Measurements from ENCODE around the gene PRR15L.
A peak's percentile ranks its signal among the peaks of the same experiment; 100 is the strongest.
"Not testable (repeated sequence)": the region's sequence is repeated elsewhere in the genome, so short reads cannot be mapped to it uniquely, and the experiment has no call there.

The PRR15L gene

GRCh38 chr17:47929218-47930000 lies 28.3 kb downstream of the PRR15L start:
- no peak for DNase-seq

DNA sequence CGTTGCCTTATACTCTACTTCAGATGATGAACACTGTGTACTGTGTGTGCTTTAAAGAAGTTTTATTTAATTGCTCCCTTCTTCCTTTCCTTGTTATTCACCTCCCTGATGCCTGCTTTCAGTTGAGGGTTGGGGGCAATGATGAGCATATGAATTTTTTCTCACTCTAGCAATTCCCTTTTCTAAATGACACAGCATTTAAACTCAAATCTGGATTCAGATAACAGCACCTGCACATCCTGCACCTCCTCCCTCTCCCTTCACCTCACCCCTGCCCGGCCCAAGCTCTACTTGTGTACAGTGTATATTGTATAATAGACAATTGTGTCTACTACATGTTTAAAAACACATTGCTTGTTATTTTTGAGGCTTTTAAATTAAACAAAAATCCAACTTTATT lies 29.3 kb downstream of the PRR15L start:
- no peak for DNase-seq

- no peak for DNase-seq
These were observed 29.8 kb downstream of the PRR15L start for GRCh38 chr17:47927821-47928400.

DNA sequence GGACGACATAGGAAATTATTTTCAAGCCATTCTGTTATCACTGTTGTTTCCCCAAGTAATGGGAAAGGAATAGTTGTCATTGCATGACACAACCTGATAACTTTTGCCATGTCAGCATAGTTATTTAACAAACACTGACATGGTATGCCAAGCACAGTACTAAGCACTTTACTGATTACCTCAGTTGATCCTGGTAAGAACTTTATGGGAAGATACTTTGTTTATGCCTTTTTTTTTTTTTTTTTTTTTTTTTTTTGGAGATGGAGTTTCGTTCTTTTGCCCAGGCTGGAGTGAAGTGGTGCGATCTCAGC lies 32.0 kb downstream of the PRR15L start:
- no peak for DNase-seq

DNA sequence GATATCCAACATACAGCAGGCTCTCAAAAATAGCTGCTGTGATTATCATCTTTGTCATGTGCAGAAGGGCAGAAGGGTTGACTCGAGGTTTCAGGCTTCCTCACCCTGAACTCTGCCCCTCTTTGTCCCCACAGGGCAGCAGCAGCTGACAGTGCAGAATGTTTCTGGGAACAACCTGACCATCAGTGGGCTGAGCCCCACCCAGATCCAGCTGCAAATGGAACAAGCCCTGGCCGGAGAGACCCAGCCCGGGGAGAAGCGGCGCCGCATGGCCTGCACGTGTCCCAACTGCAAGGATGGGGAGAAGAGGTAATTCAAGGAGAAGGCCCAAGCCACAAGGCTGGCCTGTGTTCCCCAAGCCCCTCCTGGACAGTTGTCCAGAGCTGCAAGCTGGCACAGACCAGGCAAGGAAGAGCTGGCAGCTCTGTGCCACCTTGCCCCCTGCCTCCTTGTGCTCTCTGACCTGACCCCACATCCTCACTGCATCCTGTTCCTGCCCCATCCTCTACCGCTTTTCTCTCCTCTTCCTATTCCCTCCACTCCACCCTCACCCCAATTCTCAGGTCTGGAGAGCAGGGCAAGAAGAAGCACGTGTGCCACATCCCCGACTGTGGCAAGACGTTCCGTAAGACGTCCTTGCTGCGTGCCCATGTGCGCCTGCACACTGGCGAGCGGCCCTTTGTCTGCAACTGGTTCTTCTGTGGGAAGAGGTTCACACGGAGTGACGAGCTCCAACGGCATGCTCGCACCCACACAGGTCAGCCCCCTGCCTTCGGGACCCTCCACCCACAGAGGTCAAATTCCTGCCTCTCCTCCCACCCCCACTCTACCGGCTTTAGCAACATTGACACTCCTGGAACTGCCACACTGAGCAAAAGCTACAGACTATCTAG lies 32.7 kb downstream of the PRR15L start:
- DNase-seq, result no peak

DNA sequence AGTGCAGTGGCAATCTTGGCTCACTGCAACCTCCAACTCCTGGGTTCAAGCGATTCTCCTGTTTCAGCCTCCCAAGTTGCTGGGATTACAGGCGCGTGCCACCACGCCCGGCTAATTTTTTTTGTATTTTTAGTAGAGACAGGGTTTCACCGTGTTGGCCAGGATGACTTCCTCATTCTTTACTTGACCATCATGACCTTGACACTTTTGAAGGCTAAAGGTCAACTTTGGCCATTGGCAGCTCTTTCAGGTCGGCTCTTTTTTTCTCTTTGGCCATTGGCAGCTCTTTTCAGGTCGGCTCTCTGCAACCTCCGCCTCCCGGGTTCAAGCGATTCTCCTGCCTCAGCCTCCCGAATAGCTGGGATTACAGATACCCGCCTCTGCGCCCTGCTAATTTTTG lies 37.8 kb downstream of the PRR15L start:
- DNase-seq, result not testable (repeated sequence)

GRCh38 chr17:47918991-47919390 lies 38.7 kb downstream of the PRR15L start:
- DNase-seq, result no peak

- DNase-seq, result no peak
These were observed 39.7 kb downstream of the PRR15L start for GRCh38 chr17:47918006-47918405.

DNA sequence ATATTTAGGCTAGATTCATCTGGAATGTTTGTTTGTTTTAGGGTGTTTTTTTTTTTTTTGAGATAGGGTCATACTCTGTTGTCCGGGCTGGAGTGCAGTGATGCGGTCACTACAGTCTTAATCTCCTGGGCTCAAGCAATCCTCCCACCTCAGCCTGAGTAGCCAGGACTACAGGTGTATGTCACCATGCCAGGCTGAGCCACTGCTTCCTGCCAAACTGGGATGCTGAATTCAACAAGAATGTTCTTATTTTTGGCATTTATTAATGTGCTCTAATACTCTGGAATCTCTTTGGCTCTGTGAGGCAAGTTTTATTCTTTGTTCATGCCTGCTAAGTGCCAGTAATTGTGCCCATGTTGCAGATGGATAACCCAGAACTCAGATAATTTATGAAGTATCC lies 40.1 kb downstream of the PRR15L start:
- DNase-seq, result no peak

GRCh38 chr17:47916489-47917208 lies 41.0 kb downstream of the PRR15L start:
- no peak for DNase-seq

GRCh38 chr17:47915776-47916398 lies 41.8 kb downstream of the PRR15L start:
- DNase-seq, result no peak

GRCh38 chr17:47914306-47914948 lies 43.3 kb downstream of the PRR15L start:
- DNase-seq, result no peak

- no peak for DNase-seq
These were observed 44.6 kb downstream of the PRR15L start for GRCh38 chr17:47913050-47913449.

GRCh38 chr17:47907932-47908562 lies 49.6 kb downstream of the PRR15L start:
- no peak for DNase-seq

DNA sequence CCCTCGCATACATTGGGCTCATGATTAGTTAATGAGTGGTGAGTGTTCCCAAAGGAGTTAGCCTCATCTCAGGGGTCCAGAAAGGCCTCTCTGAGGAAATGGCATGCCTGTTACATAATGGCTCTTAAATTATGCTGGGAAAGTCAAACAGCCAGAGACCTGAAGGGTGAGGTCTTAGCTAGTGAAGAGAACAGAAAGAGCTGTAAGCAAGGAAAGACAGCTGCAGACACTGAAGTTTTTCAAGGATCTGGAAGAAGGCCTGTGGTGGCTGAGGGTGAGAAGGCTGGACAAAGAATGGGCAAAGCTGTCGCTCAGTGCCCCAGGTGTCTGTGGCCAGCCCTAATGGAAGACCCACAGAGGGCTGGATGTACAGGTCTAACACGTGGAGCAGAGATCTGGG lies 51.2 kb downstream of the PRR15L start:
- DNase-seq, result no peak

DNA sequence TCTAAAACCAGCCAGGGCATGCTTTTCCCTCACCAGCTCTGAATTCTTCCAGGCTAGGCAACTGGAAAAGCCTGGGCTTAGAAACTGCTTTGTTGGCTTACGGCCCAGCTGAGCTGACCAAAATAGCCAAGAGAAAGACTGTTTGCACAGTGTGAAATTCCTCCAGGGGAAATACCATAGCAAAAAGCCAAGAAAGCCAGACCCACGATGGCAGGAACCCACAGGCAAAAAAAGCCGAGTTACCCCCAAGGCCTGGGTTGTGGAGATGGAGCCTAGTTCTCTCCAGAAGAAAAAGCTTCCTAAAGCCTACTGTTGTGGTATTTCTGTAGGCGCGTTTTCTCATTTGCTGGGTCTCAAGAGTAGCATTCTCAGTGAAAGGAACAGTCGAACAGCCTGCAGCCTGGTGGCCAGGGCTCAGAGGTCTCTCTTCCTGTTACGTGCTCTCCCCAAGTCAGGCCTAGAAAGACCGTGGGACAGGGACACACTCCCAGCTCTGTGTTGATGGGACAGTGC lies 52.4 kb downstream of the PRR15L start:
- DNase-seq, result peak in 1 of 2 experiments; percentile 44

GRCh38 chr17:47902039-47902744 lies 55.5 kb downstream of the PRR15L start:
- no peak for DNase-seq
